Retinal pigment epithelial cell (primary cell): ENCODE results near the gene BCL2L11.

Source experiments
- DNase-seq: peaks from one replicate; pipeline ENCODE4 v3.0.0-alpha.2; 2010; ENCODE audit warnings: low read depth
- H3K4me3 ChIP-seq: 2 replicates; pipeline ENCODE4 v1.5.1; 2011; ENCODE audit warnings: mild to moderate bottlenecking, low read length, control low read depth, moderate library complexity
- CTCF ChIP-seq: conservative IDR thresholded peaks from 2 replicates; pipeline ENCODE4 v1.5.1; 2011; ENCODE audit warnings: low read depth, low read length, control low read depth, inconsistent platforms

The BCL2L11 gene

GRCh38 chr2:111192776-111193368 lies 72.2 kb downstream of the BCL2L11 start:
- no peak overlapping the region for H3K4me3 ChIP-seq
- no peak for TF ChIP-seq CTCF
- DNase-seq = no peak

- DNase-seq = no peak
- no peak overlapping the region for H3K4me3 ChIP-seq
- no peak for TF ChIP-seq CTCF
Observed at GRCh38 chr2:111194835-111195621, 74.3 kb downstream of the BCL2L11 start.

- no peak for DNase-seq
- no peak for TF ChIP-seq CTCF
Observed at GRCh38 chr2:111196435-111196834, 75.7 kb downstream of the BCL2L11 start.

GRCh38 chr2:111198701-111199100 lies 78.0 kb downstream of the BCL2L11 start:
- H3K4me3 ChIP-seq = no peak overlapping the region
- DNase-seq = no peak
- no peak for TF ChIP-seq CTCF

More at GRCh38 chr2:111196435-111196834, 75.7 kb downstream of the BCL2L11 start:
- no peak overlapping the region for H3K4me3 ChIP-seq

GRCh38 chr2:111199840-111200239 lies 79.1 kb downstream of the BCL2L11 start:
- no peak for DNase-seq
- TF ChIP-seq CTCF = no peak
- H3K4me3 ChIP-seq = no peak overlapping the region

- no peak overlapping the region for H3K4me3 ChIP-seq
- DNase-seq = no peak
- no peak for TF ChIP-seq CTCF
Observed at GRCh38 chr2:111200333-111200881, 79.7 kb downstream of the BCL2L11 start.
